GM18505 (cell line): ENCODE data around the gene PTGFRN.

Experiments used
- ATAC-seq: cut with Tn5 transposase; IDR thresholded peaks from one replicate; pipeline ENCODE4 v1.9.1; 2021; ENCODE audit not compliant: unreplicated experiment
- POLR2A ChIP-seq: IDR thresholded peaks from 4 replicates; pipeline ENCODE4 v1.6.1; 2011; ENCODE audit warnings: borderline replicate concordance; ENCODE audit not compliant: insufficient read depth, insufficient read length; ENCODE audit errors: extremely low read depth

Gene PTGFRN

GRCh38 chr1:116878804-116879477 lies 30.8 kb upstream of the PTGFRN start:
- TF ChIP-seq POLR2A, result no peak
- no peak for ATAC-seq

GRCh38 chr1:116879478-116880133 lies 30.1 kb upstream of the PTGFRN start:
- no peak for TF ChIP-seq POLR2A
- ATAC-seq, result no peak

GRCh38 chr1:116880917-116881316 lies 28.8 kb upstream of the PTGFRN start:
- TF ChIP-seq POLR2A, result no peak

GRCh38 chr1:116881879-116882520 lies 27.7 kb upstream of the PTGFRN start:
- peak; percentile 50 for ATAC-seq
- TF ChIP-seq POLR2A, result no peak

More at GRCh38 chr1:116880917-116881316, 28.8 kb upstream of the PTGFRN start:
- no peak for ATAC-seq

GRCh38 chr1:116882866-116883265 lies 26.9 kb upstream of the PTGFRN start:
- no peak for TF ChIP-seq POLR2A
- no peak for ATAC-seq

GRCh38 chr1:116886291-116886878 lies 23.3 kb upstream of the PTGFRN start:
- ATAC-seq, result no peak
- no peak for TF ChIP-seq POLR2A

GRCh38 chr1:116887212-116887611 lies 22.5 kb upstream of the PTGFRN start:
- TF ChIP-seq POLR2A, result no peak
- no peak for ATAC-seq

- no peak for TF ChIP-seq POLR2A
- ATAC-seq, result no peak
Observed at GRCh38 chr1:116889380-116889779, 20.3 kb upstream of the PTGFRN start.

- TF ChIP-seq POLR2A, result no peak
- ATAC-seq, result no peak
Observed at GRCh38 chr1:116891396-116892079, 18.2 kb upstream of the PTGFRN start.

- TF ChIP-seq POLR2A, result no peak
- no peak for ATAC-seq
Observed at GRCh38 chr1:116895073-116895472, 14.6 kb upstream of the PTGFRN start.

GRCh38 chr1:116899529-116899928 lies 10.2 kb upstream of the PTGFRN start:
- no peak for TF ChIP-seq POLR2A
- ATAC-seq, result no peak

- no peak for ATAC-seq
- no peak for TF ChIP-seq POLR2A
Observed at GRCh38 chr1:116900471-116901365, 9.0 kb upstream of the PTGFRN start.
